ENCODE measurements around the gene CAT.

GRCh38 chr11:34454308-34455032 is 15.7 kb downstream of the CAT start:
- no peak for TF ChIP-seq CTCF (IDR thresholded peaks at IDR 0.05)
- no peak for TF ChIP-seq EZH2 (IDR thresholded peaks at IDR 0.05)
- no peak for TF ChIP-seq EZH2phosphoT487 (IDR thresholded peaks at IDR 0.05)

All from neural progenitor cell (in vitro differentiated cells).